GM12878 (cell line): Measurements from ENCODE around the gene UNC13D. TPM values are rescaled to one million over a fixed set of nuclear protein-coding genes. Genes with fewer than 3 reads are reported as not detected.

Experiments used
- ATAC-seq: fragments of 200-7000 bp; cut with Tn5 transposase; 3 replicates; pipeline ENCODE4 v1.9.1; 2020; ENCODE audit warnings: mild to moderate bottlenecking, moderate library complexity
- BruUV-seq: library from RNA; stranded (reverse); fragments of 400-500 nt; replicated peaks from 2 replicates; lab custom pipeline; 2021; lab: Mats Ljungman, UMichigan
- CTCF ChIA-PET: fragments of 300-600 bp; sonication (Branson Sonifier 250); formaldehyde crosslinking; extraction: SDS; loops from one replicate; lab custom pipeline; 2021; ENCODE audit warnings: inconsistent platforms; lab: Yijun Ruan, JAX
- POLR2A ChIA-PET: fragments of 350-600 bp; formaldehyde crosslinking; extraction: SDS; loops from one replicate; lab custom pipeline; 2021; ENCODE audit warnings: inconsistent platforms; lab: Charles Lee
- RAD21 ChIA-PET: fragments of 300-600 bp; sonication (Branson Sonifier 250); formaldehyde crosslinking; loops from one replicate; lab custom pipeline; 2023; ENCODE audit warnings: antibody characterized with exemption; ENCODE audit not compliant: unreplicated experiment; lab: Charles Lee
- SMC1A ChIA-PET: fragments of 300-600 bp; sonication (Branson Sonifier 250); formaldehyde crosslinking; loops from one replicate; lab custom pipeline; 2023; ENCODE audit not compliant: unreplicated experiment, uncharacterized antibody; lab: Charles Lee
- DNase-seq: peaks from one replicate; pipeline ENCODE4 v3.0.0-alpha.2; 2011; ENCODE audit warnings: low read depth, low spot score
- FAIRE-seq: peaks from 3 replicates; lab custom pipeline; 2011; peaks lifted over from hg19 to GRCh38; lab: Jason Lieb, UNC
- H2AFZ ChIP-seq: 2 replicates; pipeline ENCODE4 v1.6.0; 2011; ENCODE audit warnings: low read depth, low read length, control low read depth; ENCODE audit not compliant: control insufficient read depth
- H3K27ac ChIP-seq: 2 replicates; pipeline ENCODE4 v1.5.1; 2011; ENCODE audit warnings: control low read depth; ENCODE audit not compliant: control insufficient read depth, insufficient read depth
- H3K27me3 ChIP-seq, 2 experiments: replicated peaks in 1 of 2; 2 replicates each; pipeline versions ENCODE4 v1.6.0 to v1.6.1; 2011; ENCODE audit warnings: low read length in 1 of 2; ENCODE audit not compliant: control insufficient read depth in 2 of 2, insufficient read depth in 2 of 2
- H3K36me3 ChIP-seq, 2 experiments: 2 replicates each; pipeline ENCODE4 v1.5.1; 2011; ENCODE audit warnings: low read length in 1 of 2; ENCODE audit not compliant: control insufficient read depth in 2 of 2, insufficient read depth in 2 of 2
- H3K4me1 ChIP-seq: 2 replicates; pipeline ENCODE4 v1.6.1; 2011; ENCODE audit warnings: mild to moderate bottlenecking, low read length, moderate library complexity, mixed read lengths; ENCODE audit not compliant: control insufficient read depth, insufficient read depth
- H3K4me2 ChIP-seq: 2 replicates; pipeline ENCODE4 v1.6.0; 2011; ENCODE audit warnings: control low read depth; ENCODE audit not compliant: control insufficient read depth, insufficient read depth
- H3K4me3 ChIP-seq: fragments of 200-600 bp; sonication (generic); 2 replicates; pipeline ENCODE4 v1.5.1; 2016
- H3K79me2 ChIP-seq: 2 replicates; pipeline ENCODE4 v1.6.0; 2011; ENCODE audit warnings: low read length; ENCODE audit not compliant: control insufficient read depth, insufficient read depth
- H3K9ac ChIP-seq: 2 replicates; pipeline ENCODE4 v1.8.0; 2011; ENCODE audit warnings: low read length, control low read depth, mixed read lengths; ENCODE audit not compliant: control insufficient read depth, insufficient read depth
- H3K9me3 ChIP-seq: replicated peaks from 3 replicates; pipeline ENCODE4 v1.5.1; 2011; ENCODE audit warnings: mild to moderate bottlenecking, low read length; ENCODE audit not compliant: control insufficient read depth, insufficient read depth
- H4K20me1 ChIP-seq: 2 replicates; pipeline ENCODE4 v1.6.0; 2011; ENCODE audit not compliant: control insufficient read depth, insufficient read depth
- EED ChIP-seq: sonication (generic); IDR thresholded peaks from 2 replicates; pipeline ENCODE4 v1.6.1; 2016; ENCODE audit warnings: antibody characterized with exemption, low read depth
- GABPA ChIP-seq: IDR thresholded peaks from 2 replicates; pipeline ENCODE4 v1.6.1; 2014; ENCODE audit warnings: antibody characterized with exemption, low read depth, mild to moderate bottlenecking, inconsistent platforms
- JUNB ChIP-seq: IDR thresholded peaks from 2 replicates; pipeline ENCODE4 v1.6.1; 2016; ENCODE audit warnings: antibody characterized with exemption, mild to moderate bottlenecking
- MTA2 ChIP-seq: fragments of 450-650 bp; IDR thresholded peaks from 2 replicates; pipeline ENCODE4 v1.6.1; 2016; ENCODE audit warnings: low read depth, mild to moderate bottlenecking, moderate library complexity
- NFXL1 ChIP-seq: fragments of 450-650 bp; IDR thresholded peaks from 2 replicates; pipeline ENCODE4 v1.6.1; 2017; ENCODE audit warnings: antibody characterized with exemption, mild to moderate bottlenecking, borderline replicate concordance
- NFYB ChIP-seq: IDR thresholded peaks from 2 replicates; pipeline ENCODE4 v1.6.1; 2011; ENCODE audit warnings: low read depth, mild to moderate bottlenecking, low read length, improper control_type of control experiment, moderate library complexity; ENCODE audit not compliant: insufficient read depth
- POLR2AphosphoS2 ChIP-seq: IDR thresholded peaks from 2 replicates; pipeline ENCODE4 v1.6.1; 2011; ENCODE audit warnings: low read depth, mild to moderate bottlenecking, low read length, improper control_type of control experiment, moderate library complexity
- POU2F2 ChIP-seq: IDR thresholded peaks from 3 replicates; pipeline ENCODE4 v1.6.1; 2011; ENCODE audit warnings: low read depth, mild to moderate bottlenecking, low read length, borderline replicate concordance
- RCOR1 ChIP-seq: conservative IDR thresholded peaks from 2 replicates; pipeline ENCODE4 v1.6.1; 2012; ENCODE audit warnings: low read depth, low read length, improper control_type of control experiment
- RUNX3 ChIP-seq: IDR thresholded peaks from 2 replicates; pipeline ENCODE4 v1.6.1; 2012; ENCODE audit warnings: low read length, inconsistent platforms
- SIX5 ChIP-seq: IDR thresholded peaks from 2 replicates; pipeline ENCODE4 v1.6.1; 2011; ENCODE audit warnings: mild to moderate bottlenecking, low read depth, low read length, moderate library complexity; ENCODE audit not compliant: severe bottlenecking
- SMAD1 ChIP-seq: fragments of 450-650 bp; IDR thresholded peaks from 2 replicates; pipeline ENCODE4 v1.6.1; 2018; ENCODE audit warnings: mild to moderate bottlenecking, low read depth; ENCODE audit not compliant: partially characterized antibody
- SMC3 ChIP-seq: IDR thresholded peaks from 2 replicates; pipeline ENCODE4 v1.6.1; 2011; ENCODE audit warnings: low read length, improper control_type of control experiment, borderline replicate concordance
- SP1 ChIP-seq: IDR thresholded peaks from one replicate; pipeline ENCODE4 v1.6.1; 2011; ENCODE audit warnings: low read depth, low read length
- ZNF217 ChIP-seq: fragments of 450-650 bp; IDR thresholded peaks from 2 replicates; pipeline ENCODE4 v1.6.1; 2017; ENCODE audit warnings: antibody characterized with exemption, mild to moderate bottlenecking
- WGBS: methylation state at CpG from one replicate; pipeline ENCODE4 v1.1.6; 2016; ENCODE audit warnings: low lambda C conversion rate; ENCODE audit not compliant: insufficient replicate concordance, insufficient coverage; ENCODE audit errors: missing lambda C conversion rate; 5-methylcytosine and 5-hydroxymethylcytosine counted together
- in situ Hi-C: fragments of 300-500 bp; cut with MboI; formaldehyde crosslinking; loops from 9 replicates; pipeline ENCODE4 v1.14.3; 2018; ENCODE audit warnings: mixed read lengths
- intact Hi-C: fragments of 100-400 bp; cut with micrococcal nuclease; formaldehyde crosslinking; loops from one replicate; pipeline ENCODE4 v1.14.2; 2022; ENCODE audit not compliant: unreplicated experiment
- polyA plus RNA-seq, 11 experiments: library from polyadenylated mRNA; depleted of rRNA in 4 of 11; unstranded in 6 of 11; stranded (reverse) in 5 of 11; fragments of >200 nt; fragmentation: Nextera tagmentation in 4 of 11; fragmentation: Illumina TruSeq in 1 of 11; extraction: Ambion mirVana in 4 of 11; extraction: Trizol in 1 of 11; gene quantifications; 1 replicate in 1 of 11; 2 replicates in 10 of 11; pipeline versions ENCODE4 v1.2.1 to v1.2.3, GENCODE V29; 2011 to 2016; ENCODE audit warnings: inconsistent platforms in 2 of 11, missing spikeins in 2 of 11, low read depth in 1 of 11
- total RNA-seq, 4 experiments: library from RNA; depleted of rRNA in 3 of 4; stranded (reverse); fragments of >200 nt in 3 of 4; fragmentation: Illumina TruSeq in 1 of 4; extraction: Trizol in 1 of 4; gene quantifications; 2 replicates each; pipeline versions ENCODE4 v1.2.1 to v1.2.3, GENCODE V29; 2013 to 2021
- TF ChIP-seq, protein P1 (sequence below): IDR thresholded peaks from 2 replicates; pipeline ENCODE4 v1.6.1; 2012; ENCODE audit warnings: improper control_type of control experiment, low read depth, low read length; ENCODE audit not compliant: insufficient replicate concordance
- TF ChIP-seq, protein P2 (sequence below): IDR thresholded peaks from 2 replicates; pipeline ENCODE4 v1.6.1; 2012; ENCODE audit warnings: low read depth, low read length, improper control_type of control experiment

UNC13D gene
- total and polyA plus RNA-seq, 10 of the 15 experiments (the other 5 are each of a cell fraction or from before 2014, with no cell fraction given): 0.32 to 63.9 (median 25.2) TPM

DNA sequence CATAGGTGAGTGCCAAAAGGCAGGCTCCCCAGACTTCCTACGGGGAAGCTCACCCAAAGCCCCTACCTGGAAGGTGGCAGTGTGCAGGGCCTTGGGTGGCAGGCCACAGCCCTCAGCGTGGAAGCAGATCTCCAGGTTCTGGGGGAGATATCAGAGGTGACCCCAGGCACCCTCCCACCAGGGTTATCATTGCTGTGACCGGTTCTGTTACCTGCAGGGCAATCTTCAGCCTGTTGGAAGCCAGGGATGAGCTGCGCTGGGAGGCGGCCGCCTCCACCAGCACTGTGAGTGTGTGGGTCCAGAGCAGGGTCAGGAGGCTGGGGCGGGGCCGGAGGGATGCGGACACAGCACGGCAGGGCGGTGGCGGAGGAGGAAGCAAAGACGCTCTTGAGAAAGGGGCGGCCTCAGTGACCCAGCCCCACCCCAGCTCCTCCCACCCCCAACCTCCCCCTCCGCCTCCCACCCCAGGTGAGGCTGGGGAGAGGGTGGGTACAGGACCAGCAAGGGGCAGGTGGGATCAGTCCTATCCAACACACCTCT is 13.1 kb downstream of the UNC13D start (continued):
- TF ChIP-seq, protein P1, sequence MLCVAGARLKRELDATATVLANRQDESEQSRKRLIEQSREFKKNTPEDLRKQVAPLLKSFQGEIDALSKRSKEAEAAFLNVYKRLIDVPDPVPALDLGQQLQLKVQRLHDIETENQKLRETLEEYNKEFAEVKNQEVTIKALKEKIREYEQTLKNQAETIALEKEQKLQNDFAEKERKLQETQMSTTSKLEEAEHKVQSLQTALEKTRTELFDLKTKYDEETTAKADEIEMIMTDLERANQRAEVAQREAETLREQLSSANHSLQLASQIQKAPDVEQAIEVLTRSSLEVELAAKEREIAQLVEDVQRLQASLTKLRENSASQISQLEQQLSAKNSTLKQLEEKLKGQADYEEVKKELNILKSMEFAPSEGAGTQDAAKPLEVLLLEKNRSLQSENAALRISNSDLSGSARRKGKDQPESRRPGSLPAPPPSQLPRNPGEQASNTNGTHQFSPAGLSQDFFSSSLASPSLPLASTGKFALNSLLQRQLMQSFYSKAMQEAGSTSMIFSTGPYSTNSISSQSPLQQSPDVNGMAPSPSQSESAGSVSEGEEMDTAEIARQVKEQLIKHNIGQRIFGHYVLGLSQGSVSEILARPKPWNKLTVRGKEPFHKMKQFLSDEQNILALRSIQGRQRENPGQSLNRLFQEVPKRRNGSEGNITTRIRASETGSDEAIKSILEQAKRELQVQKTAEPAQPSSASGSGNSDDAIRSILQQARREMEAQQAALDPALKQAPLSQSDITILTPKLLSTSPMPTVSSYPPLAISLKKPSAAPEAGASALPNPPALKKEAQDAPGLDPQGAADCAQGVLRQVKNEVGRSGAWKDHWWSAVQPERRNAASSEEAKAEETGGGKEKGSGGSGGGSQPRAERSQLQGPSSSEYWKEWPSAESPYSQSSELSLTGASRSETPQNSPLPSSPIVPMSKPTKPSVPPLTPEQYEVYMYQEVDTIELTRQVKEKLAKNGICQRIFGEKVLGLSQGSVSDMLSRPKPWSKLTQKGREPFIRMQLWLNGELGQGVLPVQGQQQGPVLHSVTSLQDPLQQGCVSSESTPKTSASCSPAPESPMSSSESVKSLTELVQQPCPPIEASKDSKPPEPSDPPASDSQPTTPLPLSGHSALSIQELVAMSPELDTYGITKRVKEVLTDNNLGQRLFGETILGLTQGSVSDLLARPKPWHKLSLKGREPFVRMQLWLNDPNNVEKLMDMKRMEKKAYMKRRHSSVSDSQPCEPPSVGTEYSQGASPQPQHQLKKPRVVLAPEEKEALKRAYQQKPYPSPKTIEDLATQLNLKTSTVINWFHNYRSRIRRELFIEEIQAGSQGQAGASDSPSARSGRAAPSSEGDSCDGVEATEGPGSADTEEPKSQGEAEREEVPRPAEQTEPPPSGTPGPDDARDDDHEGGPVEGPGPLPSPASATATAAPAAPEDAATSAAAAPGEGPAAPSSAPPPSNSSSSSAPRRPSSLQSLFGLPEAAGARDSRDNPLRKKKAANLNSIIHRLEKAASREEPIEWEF: no peak
- TF ChIP-seq POLR2AphosphoS2: no peak
- TF ChIP-seq JUNB: no peak
- TF ChIP-seq EED: no peak
- no peak for TF ChIP-seq ZNF217

DNA sequence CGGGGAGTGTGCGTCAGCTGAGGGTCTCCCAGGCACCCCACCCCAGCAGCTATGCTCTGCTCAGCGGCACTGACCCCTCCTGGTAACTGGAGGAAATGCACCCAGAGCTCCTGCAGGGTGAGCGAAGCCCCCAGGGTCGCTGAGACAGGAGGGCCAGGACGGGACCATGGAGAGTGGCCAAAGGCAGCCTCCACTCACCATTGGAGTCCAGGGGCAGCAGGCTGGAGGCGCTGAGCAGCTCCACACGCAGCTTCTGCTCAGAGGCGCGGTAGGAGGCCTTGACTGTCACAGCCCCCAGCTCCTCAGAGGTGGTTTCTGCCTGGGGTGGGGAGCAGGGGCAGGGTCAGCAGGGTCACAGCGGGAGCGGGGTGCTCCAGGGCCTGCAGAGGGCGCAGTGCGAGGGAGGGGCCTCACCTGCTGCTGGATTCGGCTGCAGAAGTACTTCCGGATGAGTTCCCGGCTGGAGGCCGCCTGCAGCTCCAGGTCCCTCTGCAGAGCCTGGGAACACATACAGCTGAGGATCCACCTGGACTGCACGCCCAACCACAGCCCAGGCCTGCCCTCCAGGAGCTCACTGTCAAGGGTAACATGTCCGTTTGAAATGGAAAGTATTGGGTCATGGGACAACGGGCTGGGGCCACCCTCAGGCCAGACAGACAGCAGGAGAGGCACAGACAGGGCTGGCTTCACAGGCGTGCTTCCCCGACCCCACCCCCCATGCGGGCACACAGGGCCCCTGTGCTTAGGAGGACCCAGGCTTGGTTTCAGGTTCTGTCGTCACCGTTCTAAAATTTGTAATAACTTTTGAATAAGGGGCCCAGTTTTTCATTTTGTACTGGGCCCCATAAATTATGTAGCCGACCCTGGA is 13.8 kb downstream of the UNC13D start:
- Histone ChIP-seq H3K27ac (no peak overlapping the region), H3K9ac (no peak overlapping the region), H3K4me1 (no peaks in the 10 kb centered on the region), H3K4me3 (no peak overlapping the region), H2AFZ (no peak overlapping the region), H3K27me3 (no peaks in the 10 kb centered on the region), H4K20me1 (no peaks in the 10 kb centered on the region), H3K79me2 (no peaks in the 10 kb centered on the region), H3K4me2 (no peak overlapping the region), H3K36me3 (peaks cover 3 to 7% of the 10 kb centered on the region in 2 experiments; a peak in 3 of 4 replicates), H3K9me3 (no peaks in the 10 kb centered on the region)
- 81% methylated on average over 27 of the region's 27 CpGs for WGBS
- DNase-seq: no peak
- ChIA-PET CTCF (interaction anchor here (0.6 to 5.9 kb wide), 22 partner anchors 13 to 178 kb away, joined by 3 to 63 read pairs (median 4); partner anchors contain the start of genes GALK1, TRIM65, UNC13D and UNK), RAD21 (interaction anchor here (0.8 to 1.8 kb wide), 7 partner anchors 19 to 77 kb away, joined by 3 to 12 read pairs (median 6); partner anchors contain the start of gene GALK1), POLR2A (no interaction called here), SMC1A (interaction anchor here (0.9 to 1.4 kb wide), 4 partner anchors 45 to 77 kb away, joined by 3 to 4 read pairs (median 4); no protein-coding TSS in a partner anchor)
- ATAC-seq: no peak
- FAIRE-seq: no peak
- intact Hi-C loops (no loop called here), in situ Hi-C loops (no loop called here)
- BruUV-seq: no TSS peak
- TF ChIP-seq POU2F2 (no peak), RCOR1 (no peak), NFXL1 (no peak), SP1 (no peak), MTA2 (no peak), SMC3 (peak; percentile 15; the same call in 1 of the 2 replicates), GABPA (no peak), RUNX3 (no peak), SIX5 (no peak), NFYB (no peak), SMAD1 (no peak)
- TF ChIP-seq, protein P2, sequence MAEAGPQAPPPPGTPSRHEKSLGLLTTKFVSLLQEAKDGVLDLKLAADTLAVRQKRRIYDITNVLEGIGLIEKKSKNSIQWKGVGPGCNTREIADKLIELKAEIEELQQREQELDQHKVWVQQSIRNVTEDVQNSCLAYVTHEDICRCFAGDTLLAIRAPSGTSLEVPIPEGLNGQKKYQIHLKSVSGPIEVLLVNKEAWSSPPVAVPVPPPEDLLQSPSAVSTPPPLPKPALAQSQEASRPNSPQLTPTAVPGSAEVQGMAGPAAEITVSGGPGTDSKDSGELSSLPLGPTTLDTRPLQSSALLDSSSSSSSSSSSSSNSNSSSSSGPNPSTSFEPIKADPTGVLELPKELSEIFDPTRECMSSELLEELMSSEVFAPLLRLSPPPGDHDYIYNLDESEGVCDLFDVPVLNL: no peak
